Measurements from ENCODE around the gene ZSCAN29. TPM values are rescaled to one million over a fixed set of nuclear protein-coding genes. Genes with fewer than 3 reads are reported as not detected.

The ZSCAN29 gene
- polyA plus RNA-seq, 4 donors: 24.5 to 28.7 (median 26.3) TPM

GRCh38 chr15:43352693-43353382, 18.0 kb downstream of the ZSCAN29 start:
- no peak for DNase-seq (ENCODE audit: low read depth in 4 of 4, low spot score in 3 of 4)

GRCh38 chr15:43347114-43347513, 23.7 kb downstream of the ZSCAN29 start:
- no peak for DNase-seq (ENCODE audit: low read depth in 4 of 4, low spot score in 3 of 4)

- DNase-seq (ENCODE audit: low read depth in 4 of 4, low spot score in 3 of 4): no peak
These were observed 24.5 kb downstream of the ZSCAN29 start for GRCh38 chr15:43346305-43346704.

GRCh38 chr15:43330780-43331087, 40.1 kb downstream of the ZSCAN29 start:
- DNase-seq (ENCODE audit: low read depth in 4 of 4, low spot score in 3 of 4): no peak

GRCh38 chr15:43329960-43330779, 40.7 kb downstream of the ZSCAN29 start, which contains the start of gene LCMT2:
Gene LCMT2, minus strand, starts transcription at chr15:43330573. Its CDS starts 84 bp downstream, at chr15:43330489.
- DNase-seq (ENCODE audit: low read depth in 4 of 4, low spot score in 3 of 4): peak; percentile 93 to 96 (median 94)

- no peak for DNase-seq (ENCODE audit: low read depth in 4 of 4, low spot score in 3 of 4)
These were observed 41.5 kb downstream of the ZSCAN29 start for GRCh38 chr15:43329217-43329959.

- DNase-seq (ENCODE audit: low read depth in 4 of 4, low spot score in 3 of 4): no peak
These were observed 45.7 kb downstream of the ZSCAN29 start for GRCh38 chr15:43325039-43325684.

- no peak for DNase-seq (ENCODE audit: low read depth in 4 of 4, low spot score in 3 of 4)
These were observed 51.7 kb downstream of the ZSCAN29 start for GRCh38 chr15:43318990-43319771.

- DNase-seq (ENCODE audit: low read depth in 4 of 4, low spot score in 3 of 4): no peak
These were observed 53.2 kb downstream of the ZSCAN29 start for GRCh38 chr15:43317566-43318184.

GRCh38 chr15:43316971-43317346, 53.9 kb downstream of the ZSCAN29 start:
- DNase-seq (ENCODE audit: low read depth in 4 of 4, low spot score in 3 of 4): no peak

- DNase-seq (ENCODE audit: low read depth in 4 of 4, low spot score in 3 of 4): peak in 1 of 4 donors; percentile 10
These were observed 54.5 kb downstream of the ZSCAN29 start for GRCh38 chr15:43316016-43316970.

- DNase-seq (ENCODE audit: low read depth in 4 of 4, low spot score in 3 of 4): no peak
These were observed 56.7 kb downstream of the ZSCAN29 start for GRCh38 chr15:43314171-43314570.

- DNase-seq (ENCODE audit: low read depth in 4 of 4, low spot score in 3 of 4): no peak
These were observed 58.5 kb downstream of the ZSCAN29 start for GRCh38 chr15:43312378-43312777.

Other genes starting within 250 kb of the ZSCAN29 start
- 10 to 100 TPM; 14.8 to 17.7 (median 15.3) TPM for gene TMEM62, start 237.5 kb downstream of the ZSCAN29 start, polyA plus RNA-seq (ENCODE audit: insufficient read length in 4 of 4)
- gene CCNDBP1, start 185.6 kb downstream of the ZSCAN29 start, polyA plus RNA-seq (ENCODE audit: insufficient read length in 4 of 4): 10 to 100 TPM; 49.6 to 64.6 (median 57.8) TPM
- 1 to 10 TPM; 1.2 to 1.6 (median 1.3) TPM for gene EPB42, start 150.0 kb downstream of the ZSCAN29 start, polyA plus RNA-seq (ENCODE audit: insufficient read length in 4 of 4)
- gene TGM5, start 104.1 kb downstream of the ZSCAN29 start, polyA plus RNA-seq (ENCODE audit: insufficient read length in 4 of 4): under 1 TPM in 1 of 4 donors, not detected in 3; 0.03 TPM
- under 1 TPM in 2 of 4 donors, not detected in 2; 0.04 to 0.09 TPM for gene TGM7, start 68.8 kb downstream of the ZSCAN29 start, polyA plus RNA-seq (ENCODE audit: insufficient read length in 4 of 4)
- gene LCMT2, start 40.5 kb downstream of the ZSCAN29 start, polyA plus RNA-seq (ENCODE audit: insufficient read length in 4 of 4): 10 to 100 TPM; 12.4 to 14.4 (median 13.4) TPM
- gene TUBGCP4, start 58 bp upstream of the ZSCAN29 start, polyA plus RNA-seq (ENCODE audit: insufficient read length in 4 of 4): 10 to 100 TPM; 21.4 to 24.2 (median 23.3) TPM
- 10 to 100 TPM; 67.7 to 78.1 (median 72.6) TPM for gene TP53BP1, start 122.1 kb upstream of the ZSCAN29 start, polyA plus RNA-seq (ENCODE audit: insufficient read length in 4 of 4)
- 1 to 10 TPM; 7.5 to 8.9 (median 8.3) TPM for gene MAP1A, start 146.6 kb upstream of the ZSCAN29 start, polyA plus RNA-seq (ENCODE audit: insufficient read length in 4 of 4)
- 10 to 100 TPM; 19.3 to 24.8 (median 22.8) TPM for gene PPIP5K1, start 219.2 kb upstream of the ZSCAN29 start, polyA plus RNA-seq (ENCODE audit: insufficient read length in 4 of 4)
- gene CKMT1B, start 223.0 kb upstream of the ZSCAN29 start, polyA plus RNA-seq (ENCODE audit: insufficient read length in 4 of 4): 1 to 10 TPM; 2.5 to 4.2 (median 3.1) TPM
- gene STRC, start 247.8 kb upstream of the ZSCAN29 start, polyA plus RNA-seq (ENCODE audit: insufficient read length in 4 of 4): 1 to 10 TPM in 2 of 4 donors, under 1 TPM in 2; 0.35 to 1.7 (median 0.92) TPM